ENCODE results near the gene RAD21L1. TPM values are rescaled to one million over a fixed set of nuclear protein-coding genes. Genes with fewer than 3 reads are reported as not detected.

RAD21L1 gene
- 0.29 TPM for polyA plus RNA-seq (2013, experiment 1 of 2)
- 0.15 TPM for polyA plus RNA-seq (2013, experiment 2 of 2)

DNA sequence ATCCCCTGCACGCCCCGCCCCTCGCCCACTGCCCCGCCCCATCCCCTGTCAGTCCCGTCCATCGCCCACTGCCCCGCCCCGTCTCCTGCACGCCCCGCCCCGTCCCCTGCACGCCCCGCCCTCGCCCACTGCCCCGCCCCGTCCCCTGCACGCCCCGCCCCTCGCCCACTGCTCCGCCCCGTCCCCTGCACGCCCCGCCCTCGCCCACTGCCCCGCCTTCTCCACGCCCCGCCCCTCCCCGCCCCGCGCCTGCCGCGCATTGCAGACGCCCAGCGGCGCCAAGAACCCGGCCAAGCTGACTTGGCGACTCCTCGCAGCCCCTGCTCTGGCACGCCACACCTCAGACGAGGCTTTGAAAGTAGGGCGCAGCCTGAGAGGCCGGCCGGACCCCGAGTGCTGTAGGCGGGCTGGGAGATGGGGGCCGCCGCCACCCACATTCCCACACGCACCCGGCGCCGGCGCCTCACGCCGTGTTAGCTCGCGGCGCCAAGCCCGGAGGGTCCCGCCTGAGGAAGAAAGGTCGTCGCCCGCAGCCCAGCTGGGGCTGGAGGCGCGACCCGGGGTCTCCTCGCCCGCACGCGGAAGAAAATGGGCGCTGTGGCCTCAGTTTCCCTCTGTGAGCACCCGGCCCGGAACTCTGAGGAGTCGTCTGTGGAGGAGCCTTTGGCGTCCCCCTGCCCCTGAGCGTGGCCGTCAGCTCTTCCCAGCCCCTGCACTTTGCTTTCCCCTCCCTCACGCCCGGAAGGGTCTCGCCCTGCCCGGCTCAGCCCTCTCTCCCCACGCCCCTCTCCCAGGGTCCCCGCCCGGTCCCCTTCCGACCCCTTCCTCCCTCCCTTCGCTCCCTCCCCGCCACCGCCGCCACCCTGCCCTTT is at the start of gene RAD21L1:
TSS of gene RAD21L1 (plus strand) at position 262 of the 872 bp plus-strand sequence. CDS start 2,410 bp downstream, outside the sequence.
- H4K8ac ChIP-seq (ENCODE audit: low read depth, low read length) = no peak within 1 kb of the TSS
- peak within 1 kb of the TSS; percentile 84 for H3K9ac ChIP-seq (ENCODE audit: low read depth, low read length, poor library complexity)
- H2BK120ac ChIP-seq (ENCODE audit: low read depth, low read length) = peak within 1 kb of the TSS; percentile 81
- H3K14ac ChIP-seq (ENCODE audit: low read length) = peak within 1 kb of the TSS; percentile 31
- peak within 1 kb of the TSS; percentile 93 for H3K18ac ChIP-seq (ENCODE audit: low read length)
- H2AK5ac ChIP-seq (ENCODE audit: low read depth, low read length) = no peak within 1 kb of the TSS
- H2AFZ ChIP-seq (ENCODE audit: low read length) = peak within 1 kb of the TSS; percentile 100
- no peaks in the 10 kb centered on the region for H3K36me3 ChIP-seq (replicated peaks in 1 of 2; ENCODE audit: control insufficient read depth in 2 of 2, insufficient read depth in 2 of 2, low read length in 2 of 2)
- peaks cover 0 to 4% of the 10 kb centered on the region in 2 donors for H3K4me1 ChIP-seq (ENCODE audit: control insufficient read depth in 2 of 2, insufficient read depth in 1 of 2, low read depth in 1 of 2, low read length in 2 of 2)
- no peaks in the 10 kb centered on the region for H3K79me1 ChIP-seq (ENCODE audit: low read depth, low read length)
- WGBS, 2 donors (ENCODE audit: extremely low coverage in 2 of 2, insufficient read length in 2 of 2, insufficient replicate concordance in 1 of 2) = no CpG with 5 or more reads among the region's 88 CpGs
- H3K4me3 ChIP-seq (ENCODE audit: low read length in 2 of 2) = peak within 1 kb of the TSS; percentile 47 to 89
- peak within 1 kb of the TSS; percentile 73 for H2BK12ac ChIP-seq (ENCODE audit: low read length)
- peak within 1 kb of the TSS; percentile 98 for H2BK15ac ChIP-seq (ENCODE audit: low read length)
- peaks cover 0 to 54% (median 8%) of the 10 kb centered on the region in 3 experiments for H3K27me3 ChIP-seq (ENCODE audit: control insufficient read depth in 3 of 3, insufficient read depth in 3 of 3, low read depth in 1 of 3, low read length in 3 of 3)
- no peak within 1 kb of the TSS for H4K91ac ChIP-seq (ENCODE audit: low read depth, low read length, poor library complexity)
- peak within 1 kb of the TSS; percentile 20 for H3K23ac ChIP-seq (ENCODE audit: low read depth, low read length, poor library complexity)
- no peak within 1 kb of the TSS for H3K27ac ChIP-seq (replicated peaks; ENCODE audit: low read length)
- peak within 1 kb of the TSS; percentile 53 for H2BK5ac ChIP-seq (ENCODE audit: low read length)
- no peak within 1 kb of the TSS for H3K4ac ChIP-seq (ENCODE audit: low read length)
- DNase-seq (ENCODE audit: low spot score) = peak; percentile 77
- no peaks in the 10 kb centered on the region for H3K9me3 ChIP-seq (replicated peaks in 1 of 2; ENCODE audit: control insufficient read depth in 2 of 2, insufficient read depth in 1 of 2, low read depth in 1 of 2, low read length in 2 of 2)
- H3K4me2 ChIP-seq (ENCODE audit: insufficient read depth, low read length, poor library complexity, severe bottlenecking) = peak within 1 kb of the TSS; percentile 94

DNA sequence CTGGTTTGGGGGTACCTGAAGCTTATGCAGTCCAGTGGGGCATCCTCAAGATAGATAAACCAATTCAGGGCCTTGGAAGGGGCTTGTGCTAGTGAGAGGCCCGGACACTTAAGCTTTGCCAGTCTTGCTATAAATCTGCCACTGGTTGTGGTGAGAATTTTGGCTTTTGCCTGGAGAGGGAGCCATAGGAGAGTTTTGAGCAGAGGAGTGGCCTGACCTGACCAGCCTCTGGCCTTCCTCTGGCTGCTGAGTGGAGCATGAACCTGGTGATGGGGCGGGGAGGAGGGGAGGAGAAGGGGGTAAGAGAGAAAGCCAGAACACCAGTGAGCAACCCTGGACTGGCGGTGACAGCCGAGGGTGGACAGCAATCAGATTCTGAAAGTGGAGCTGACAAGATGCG is 48.2 kb upstream of the RAD21L1 start:
- H3K14ac ChIP-seq (ENCODE audit: low read length) = no peak overlapping the region
- peaks cover 0 to 8% of the 10 kb centered on the region in 2 donors for H3K4me1 ChIP-seq (ENCODE audit: control insufficient read depth in 2 of 2, insufficient read depth in 1 of 2, low read depth in 1 of 2, low read length in 2 of 2)
- H3K9me3 ChIP-seq (replicated peaks in 1 of 2; ENCODE audit: control insufficient read depth in 2 of 2, insufficient read depth in 1 of 2, low read depth in 1 of 2, low read length in 2 of 2) = no peaks in the 10 kb centered on the region
- H3K23ac ChIP-seq (ENCODE audit: low read depth, low read length, poor library complexity) = no peak overlapping the region
- H2BK12ac ChIP-seq (ENCODE audit: low read length) = no peak overlapping the region
- no peak overlapping the region for H2BK15ac ChIP-seq (ENCODE audit: low read length)
- DNase-seq (ENCODE audit: low spot score) = no peak
- H3K36me3 ChIP-seq (replicated peaks in 1 of 2; ENCODE audit: control insufficient read depth in 2 of 2, insufficient read depth in 2 of 2, low read length in 2 of 2) = peaks cover 0 to 32% of the 10 kb centered on the region in 2 donors
- WGBS, 2 donors (ENCODE audit: extremely low coverage in 2 of 2, insufficient read length in 2 of 2, insufficient replicate concordance in 1 of 2) = no CpG with 5 or more reads among the region's 5 CpGs
- no peak overlapping the region for H4K91ac ChIP-seq (ENCODE audit: low read depth, low read length, poor library complexity)
- H3K18ac ChIP-seq (ENCODE audit: low read length) = no peak overlapping the region
- no peak overlapping the region for H2AFZ ChIP-seq (ENCODE audit: low read length)
- H3K27ac ChIP-seq (replicated peaks; ENCODE audit: low read length) = no peak overlapping the region
- H3K4ac ChIP-seq (ENCODE audit: low read length) = no peak overlapping the region
- no peak overlapping the region for H2BK5ac ChIP-seq (ENCODE audit: low read length)
- no peak overlapping the region for H2AK5ac ChIP-seq (ENCODE audit: low read depth, low read length)
- H3K4me3 ChIP-seq (ENCODE audit: low read length in 2 of 2) = no peak overlapping the region
- H2BK120ac ChIP-seq (ENCODE audit: low read depth, low read length) = no peak overlapping the region
- no peaks in the 10 kb centered on the region for H3K27me3 ChIP-seq (ENCODE audit: control insufficient read depth in 3 of 3, insufficient read depth in 3 of 3, low read depth in 1 of 3, low read length in 3 of 3)
- no peak overlapping the region for H3K4me2 ChIP-seq (ENCODE audit: insufficient read depth, low read length, poor library complexity, severe bottlenecking)
- H3K9ac ChIP-seq (ENCODE audit: low read depth, low read length, poor library complexity) = no peak overlapping the region
- no peak overlapping the region for H4K8ac ChIP-seq (ENCODE audit: low read depth, low read length)
- H3K79me1 ChIP-seq (ENCODE audit: low read depth, low read length) = no peaks in the 10 kb centered on the region

DNA sequence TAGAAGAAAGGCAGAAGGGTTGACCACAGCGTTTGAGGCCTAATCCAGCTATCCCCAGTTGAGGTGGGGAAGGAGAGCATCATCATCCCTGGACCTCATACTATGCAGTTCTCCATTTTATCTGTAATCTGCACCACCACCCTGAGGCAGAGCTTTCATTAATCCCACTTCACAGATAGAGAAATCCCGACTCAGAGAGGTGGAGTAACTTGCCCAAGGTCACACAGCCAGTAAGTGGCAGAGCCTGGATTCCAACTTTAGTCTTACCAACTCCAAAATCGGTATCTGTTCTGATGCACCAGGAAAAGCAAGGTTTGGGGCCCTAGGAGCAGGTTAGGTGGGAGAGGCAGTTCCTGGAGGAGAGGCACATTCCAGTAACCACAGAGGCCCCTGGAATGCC is 47.7 kb upstream of the RAD21L1 start:
- H3K4me2 ChIP-seq (ENCODE audit: insufficient read depth, low read length, poor library complexity, severe bottlenecking) = no peak overlapping the region
- no peak overlapping the region for H2BK120ac ChIP-seq (ENCODE audit: low read depth, low read length)
- H4K8ac ChIP-seq (ENCODE audit: low read depth, low read length) = no peak overlapping the region
- no peak overlapping the region for H2AFZ ChIP-seq (ENCODE audit: low read length)
- no peak overlapping the region for H3K27ac ChIP-seq (replicated peaks; ENCODE audit: low read length)
- H3K36me3 ChIP-seq (replicated peaks in 1 of 2; ENCODE audit: control insufficient read depth in 2 of 2, insufficient read depth in 2 of 2, low read length in 2 of 2) = peaks cover 0 to 28% of the 10 kb centered on the region in 2 donors
- no CpG with 5 or more reads among the region's 3 CpGs for WGBS, 2 donors (ENCODE audit: extremely low coverage in 2 of 2, insufficient read length in 2 of 2, insufficient replicate concordance in 1 of 2)
- H4K91ac ChIP-seq (ENCODE audit: low read depth, low read length, poor library complexity) = no peak overlapping the region
- no peaks in the 10 kb centered on the region for H3K9me3 ChIP-seq (replicated peaks in 1 of 2; ENCODE audit: control insufficient read depth in 2 of 2, insufficient read depth in 1 of 2, low read depth in 1 of 2, low read length in 2 of 2)
- H3K18ac ChIP-seq (ENCODE audit: low read length) = no peak overlapping the region
- H3K4ac ChIP-seq (ENCODE audit: low read length) = no peak overlapping the region
- H3K4me1 ChIP-seq (ENCODE audit: control insufficient read depth in 2 of 2, insufficient read depth in 1 of 2, low read depth in 1 of 2, low read length in 2 of 2) = peaks cover 0 to 7% of the 10 kb centered on the region in 2 donors
- H3K14ac ChIP-seq (ENCODE audit: low read length) = no peak overlapping the region
- H3K27me3 ChIP-seq (ENCODE audit: control insufficient read depth in 3 of 3, insufficient read depth in 3 of 3, low read depth in 1 of 3, low read length in 3 of 3) = no peaks in the 10 kb centered on the region
- H3K9ac ChIP-seq (ENCODE audit: low read depth, low read length, poor library complexity) = no peak overlapping the region
- H2BK12ac ChIP-seq (ENCODE audit: low read length) = no peak overlapping the region
- no peak overlapping the region for H3K4me3 ChIP-seq (ENCODE audit: low read length in 2 of 2)
- no peak overlapping the region for H3K23ac ChIP-seq (ENCODE audit: low read depth, low read length, poor library complexity)
- no peaks in the 10 kb centered on the region for H3K79me1 ChIP-seq (ENCODE audit: low read depth, low read length)
- no peak overlapping the region for H2BK5ac ChIP-seq (ENCODE audit: low read length)
- H2AK5ac ChIP-seq (ENCODE audit: low read depth, low read length) = no peak overlapping the region
- no peak for DNase-seq (ENCODE audit: low spot score)
- no peak overlapping the region for H2BK15ac ChIP-seq (ENCODE audit: low read length)

DNA sequence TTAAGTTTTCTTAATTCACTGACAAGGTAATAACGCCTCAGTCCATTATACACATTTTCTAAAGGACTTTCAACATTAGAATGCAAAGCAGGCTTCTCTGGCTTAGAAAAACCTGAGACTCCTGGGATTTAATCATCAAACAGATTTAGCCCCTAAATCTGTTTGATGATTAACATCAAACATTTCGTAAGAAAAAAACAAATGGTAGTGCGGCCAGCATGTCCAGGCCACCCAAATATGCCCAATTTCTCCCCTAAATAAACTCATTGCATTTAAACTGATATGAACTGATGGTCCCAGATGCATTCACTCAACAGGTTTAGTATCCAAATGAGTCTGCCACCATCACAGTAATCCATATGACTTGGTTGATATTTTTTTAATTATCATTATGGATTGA is 47.2 kb upstream of the RAD21L1 start:
- H3K14ac ChIP-seq (ENCODE audit: low read length) = no peak overlapping the region
- H3K4me3 ChIP-seq (ENCODE audit: low read length in 2 of 2) = no peak overlapping the region
- no peaks in the 10 kb centered on the region for H3K79me1 ChIP-seq (ENCODE audit: low read depth, low read length)

More for the DNA sequence above, 47.2 kb upstream of the RAD21L1 start:
- H3K4ac ChIP-seq (ENCODE audit: low read length) = no peak overlapping the region
- no peak overlapping the region for H3K9ac ChIP-seq (ENCODE audit: low read depth, low read length, poor library complexity)
- no CpG with 5 or more reads among the region's 3 CpGs for WGBS, 2 donors (ENCODE audit: extremely low coverage in 2 of 2, insufficient read length in 2 of 2, insufficient replicate concordance in 1 of 2)
- H4K8ac ChIP-seq (ENCODE audit: low read depth, low read length) = no peak overlapping the region
- H3K27ac ChIP-seq (replicated peaks; ENCODE audit: low read length) = no peak overlapping the region
- no peak overlapping the region for H3K4me2 ChIP-seq (ENCODE audit: insufficient read depth, low read length, poor library complexity, severe bottlenecking)
- H2AFZ ChIP-seq (ENCODE audit: low read length) = no peak overlapping the region
- H3K23ac ChIP-seq (ENCODE audit: low read depth, low read length, poor library complexity) = no peak overlapping the region
- H2BK15ac ChIP-seq (ENCODE audit: low read length) = no peak overlapping the region
- H2BK12ac ChIP-seq (ENCODE audit: low read length) = no peak overlapping the region
- H3K27me3 ChIP-seq (ENCODE audit: control insufficient read depth in 3 of 3, insufficient read depth in 3 of 3, low read depth in 1 of 3, low read length in 3 of 3) = peaks cover 0 to 3% (median 0%) of the 10 kb centered on the region in 3 experiments
- peaks cover 0 to 24% of the 10 kb centered on the region in 2 donors for H3K36me3 ChIP-seq (replicated peaks in 1 of 2; ENCODE audit: control insufficient read depth in 2 of 2, insufficient read depth in 2 of 2, low read length in 2 of 2)
- H4K91ac ChIP-seq (ENCODE audit: low read depth, low read length, poor library complexity) = no peak overlapping the region
- H3K9me3 ChIP-seq (replicated peaks in 1 of 2; ENCODE audit: control insufficient read depth in 2 of 2, insufficient read depth in 1 of 2, low read depth in 1 of 2, low read length in 2 of 2) = no peaks in the 10 kb centered on the region
- H2BK5ac ChIP-seq (ENCODE audit: low read length) = no peak overlapping the region
- no peak overlapping the region for H2BK120ac ChIP-seq (ENCODE audit: low read depth, low read length)
- no peak overlapping the region for H2AK5ac ChIP-seq (ENCODE audit: low read depth, low read length)
- H3K4me1 ChIP-seq (ENCODE audit: control insufficient read depth in 2 of 2, insufficient read depth in 1 of 2, low read depth in 1 of 2, low read length in 2 of 2) = peaks cover 0 to 3% of the 10 kb centered on the region in 2 donors
- no peak for DNase-seq (ENCODE audit: low spot score)
- H3K18ac ChIP-seq (ENCODE audit: low read length) = no peak overlapping the region

Data from neuronal stem cell (in vitro differentiated cells).